ENCODE measurements around the gene CTSC. TPM values are rescaled to one million over a fixed set of nuclear protein-coding genes. Genes with fewer than 3 reads are reported as not detected.

Gene CTSC
- total RNA-seq, 1 experiment from 2014 or later: 359 TPM

- Histone ChIP-seq H3K18ac (ENCODE audit: insufficient read length, low read depth, low read length) (no peak overlapping the region), H2BK15ac (ENCODE audit: low read depth, low read length) (no peak overlapping the region), H2BK20ac (ENCODE audit: low read depth, low read length, poor library complexity, severe bottlenecking) (no peak overlapping the region), H3K9me3 (ENCODE audit: control insufficient read depth, low read depth, low read length) (no peaks in the 10 kb centered on the region), H3K79me2 (ENCODE audit: insufficient read depth, low read length) (peaks cover 14% of the 10 kb centered on the region; the same call in 1 of the 2 replicates), H2BK5ac (ENCODE audit: insufficient read length, low read length) (no peak overlapping the region), H4K5ac (ENCODE audit: insufficient read length, low read depth, low read length) (no peak overlapping the region), H3K56ac (ENCODE audit: insufficient read length, low read depth, low read length) (no peak overlapping the region), H3K4me2 (ENCODE audit: insufficient read depth, insufficient read length, low read length) (no peak overlapping the region), H4K91ac (ENCODE audit: insufficient read length, low read depth, low read length) (no peak overlapping the region), H3T11ph (ENCODE audit: low read length) (no peak overlapping the region), H3K23ac (ENCODE audit: insufficient read length, low read depth, low read length) (no peak overlapping the region), H2BK12ac (ENCODE audit: insufficient read length, low read depth, low read length) (no peak overlapping the region), H3K79me1 (ENCODE audit: insufficient read depth, low read depth, low read length, poor library complexity, severe bottlenecking) (peaks cover 2% of the 10 kb centered on the region), H3K27ac (ENCODE audit: insufficient read length, low read depth, low read length) (no peak overlapping the region), H3K9ac (ENCODE audit: extremely low read depth, insufficient read length, low read length) (no peak overlapping the region), H3K4ac (ENCODE audit: low read depth, low read length) (no peak overlapping the region), H3K23me2 (ENCODE audit: insufficient read length, low read depth, low read length, poor library complexity, severe bottlenecking) (no peaks in the 10 kb centered on the region), H4K20me1 (ENCODE audit: control insufficient read depth, insufficient read depth, insufficient read length) (no peaks in the 10 kb centered on the region), H2BK120ac (ENCODE audit: low read depth, low read length, poor library complexity, severe bottlenecking) (no peak overlapping the region), H2AK5ac (ENCODE audit: insufficient read length, low read length) (no peak overlapping the region), H4K8ac (replicated peaks; ENCODE audit: insufficient read length, low read depth, low read length) (no peak overlapping the region), H3K14ac (ENCODE audit: insufficient read depth, low read length) (no peak overlapping the region), H3K27me3 (ENCODE audit: insufficient read depth, low read length) (no peaks in the 10 kb centered on the region), H2AFZ (ENCODE audit: low read length) (no peak overlapping the region), H3K4me1 (ENCODE audit: insufficient read depth, low read length) (peaks cover 8% of the 10 kb centered on the region; the same call in 1 of the 2 replicates)
- DNase-seq: no peak
- no CpG with 5 or more reads among the region's 2 CpGs for WGBS (ENCODE audit: extremely low coverage, insufficient read length, low lambda C conversion rate)
- Mint-ChIP-seq H3K4me3 (no peak overlapping the region), H3K27me3 (ENCODE audit: low read depth) (no peaks in the 10 kb centered on the region), H3K9me3 (no peaks in the 10 kb centered on the region), H3K4me1 (peaks cover 63 to 74% of the 10 kb centered on the region in 2 experiments), H3K36me3 (ENCODE audit: insufficient read depth in 1 of 3, low read depth in 3 of 3) (peaks cover 12 to 60% (median 50%) of the 10 kb centered on the region in 3 experiments; a peak in 6 of 7 replicates), H3K27ac (peak overlapping the region; percentile 76 to 90 (median 86); a peak in 6 of 7 replicates)
- TF ChIP-seq, protein P1, sequence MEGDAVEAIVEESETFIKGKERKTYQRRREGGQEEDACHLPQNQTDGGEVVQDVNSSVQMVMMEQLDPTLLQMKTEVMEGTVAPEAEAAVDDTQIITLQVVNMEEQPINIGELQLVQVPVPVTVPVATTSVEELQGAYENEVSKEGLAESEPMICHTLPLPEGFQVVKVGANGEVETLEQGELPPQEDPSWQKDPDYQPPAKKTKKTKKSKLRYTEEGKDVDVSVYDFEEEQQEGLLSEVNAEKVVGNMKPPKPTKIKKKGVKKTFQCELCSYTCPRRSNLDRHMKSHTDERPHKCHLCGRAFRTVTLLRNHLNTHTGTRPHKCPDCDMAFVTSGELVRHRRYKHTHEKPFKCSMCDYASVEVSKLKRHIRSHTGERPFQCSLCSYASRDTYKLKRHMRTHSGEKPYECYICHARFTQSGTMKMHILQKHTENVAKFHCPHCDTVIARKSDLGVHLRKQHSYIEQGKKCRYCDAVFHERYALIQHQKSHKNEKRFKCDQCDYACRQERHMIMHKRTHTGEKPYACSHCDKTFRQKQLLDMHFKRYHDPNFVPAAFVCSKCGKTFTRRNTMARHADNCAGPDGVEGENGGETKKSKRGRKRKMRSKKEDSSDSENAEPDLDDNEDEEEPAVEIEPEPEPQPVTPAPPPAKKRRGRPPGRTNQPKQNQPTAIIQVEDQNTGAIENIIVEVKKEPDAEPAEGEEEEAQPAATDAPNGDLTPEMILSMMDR (conservative IDR thresholded peaks at IDR 0.05): no peak
Measured at GRCh38 chr11:88315015-88315414, 22.5 kb downstream of the CTSC start.
